Mucosa of rectum (tissue), 2 donors: ENCODE data around the gene LDLRAD3.

Experiments
- H3K27ac ChIP-seq, 2 donors: one replicate each; pipeline ENCODE4 v1.7.0; 2013; ENCODE audit warnings: inconsistent platforms in 2 of 2, low read depth in 2 of 2, low read length in 2 of 2
- H3K27me3 ChIP-seq, 2 donors: one replicate each; pipeline ENCODE4 v1.7.0; 2013; ENCODE audit warnings: low read length in 2 of 2; ENCODE audit not compliant: control insufficient read depth in 2 of 2, insufficient read depth in 2 of 2
- H3K36me3 ChIP-seq, 2 donors: one replicate each; pipeline ENCODE4 v1.7.0; 2013; ENCODE audit warnings: low read length in 2 of 2; ENCODE audit not compliant: control insufficient read depth in 2 of 2, insufficient read depth in 2 of 2
- H3K4me1 ChIP-seq, 2 donors: one replicate each; pipeline ENCODE4 v1.7.0; 2013; ENCODE audit warnings: low read length in 2 of 2, mild to moderate bottlenecking in 1 of 2; ENCODE audit not compliant: control insufficient read depth in 2 of 2, insufficient read depth in 2 of 2
- H3K4me3 ChIP-seq, 2 donors: one replicate each; pipeline ENCODE4 v1.7.0; 2013; ENCODE audit warnings: low read length in 2 of 2
- H3K9ac ChIP-seq, 2 donors: one replicate each; pipeline ENCODE4 v1.7.0; 2013; ENCODE audit warnings: low read length in 2 of 2, low read depth in 1 of 2, mild to moderate bottlenecking in 1 of 2
- H3K9me3 ChIP-seq, 2 donors: one replicate each; pipeline ENCODE4 v1.7.0; 2013; ENCODE audit warnings: low read length in 2 of 2; ENCODE audit not compliant: control insufficient read depth in 2 of 2
- donor health status: healthy.
- donor health status: Normal muscosa, but diverticular disease.

The LDLRAD3 gene

GRCh38 chr11:36211761-36212430, 268.0 kb downstream of the LDLRAD3 start:
- H3K27me3 ChIP-seq, result no peaks in the 10 kb centered on the region
- no peak overlapping the region for H3K4me3 ChIP-seq
- no peaks in the 10 kb centered on the region for H3K9me3 ChIP-seq
- no peaks in the 10 kb centered on the region for H3K4me1 ChIP-seq
- H3K36me3 ChIP-seq, result no peaks in the 10 kb centered on the region
- H3K9ac ChIP-seq, result no peak overlapping the region
- H3K27ac ChIP-seq, result no peak overlapping the region

GRCh38 chr11:36212564-36213392, 268.9 kb downstream of the LDLRAD3 start:
- no peak overlapping the region for H3K27ac ChIP-seq
- H3K9me3 ChIP-seq, result no peaks in the 10 kb centered on the region
- no peaks in the 10 kb centered on the region for H3K36me3 ChIP-seq
- no peak overlapping the region for H3K4me3 ChIP-seq
- H3K9ac ChIP-seq, result no peak overlapping the region
- H3K27me3 ChIP-seq, result no peaks in the 10 kb centered on the region
- H3K4me1 ChIP-seq, result no peaks in the 10 kb centered on the region

- Histone ChIP-seq H3K4me1 (no peaks in the 10 kb centered on the region), H3K9me3 (no peaks in the 10 kb centered on the region), H3K9ac (no peak overlapping the region), H3K36me3 (no peaks in the 10 kb centered on the region), H3K4me3 (no peak overlapping the region), H3K27ac (no peak overlapping the region), H3K27me3 (no peaks in the 10 kb centered on the region)
Observed at GRCh38 chr11:36213393-36213840, 269.6 kb downstream of the LDLRAD3 start.

GRCh38 chr11:36214480-36214879, 270.6 kb downstream of the LDLRAD3 start:
- Histone ChIP-seq H3K9ac (no peak overlapping the region), H3K4me1 (no peaks in the 10 kb centered on the region), H3K27ac (no peak overlapping the region), H3K9me3 (no peaks in the 10 kb centered on the region), H3K27me3 (no peaks in the 10 kb centered on the region), H3K4me3 (no peak overlapping the region), H3K36me3 (no peaks in the 10 kb centered on the region)

GRCh38 chr11:36214976-36215692, 271.3 kb downstream of the LDLRAD3 start:
- Histone ChIP-seq H3K36me3 (no peaks in the 10 kb centered on the region), H3K27me3 (no peaks in the 10 kb centered on the region), H3K9me3 (no peaks in the 10 kb centered on the region), H3K4me1 (no peaks in the 10 kb centered on the region), H3K4me3 (no peak overlapping the region), H3K9ac (no peak overlapping the region), H3K27ac (no peak overlapping the region)

GRCh38 chr11:36215693-36216060, 271.8 kb downstream of the LDLRAD3 start:
- Histone ChIP-seq H3K9ac (no peak overlapping the region), H3K4me3 (no peak overlapping the region), H3K9me3 (no peaks in the 10 kb centered on the region), H3K36me3 (no peaks in the 10 kb centered on the region), H3K27ac (no peak overlapping the region), H3K27me3 (no peaks in the 10 kb centered on the region), H3K4me1 (no peaks in the 10 kb centered on the region)

GRCh38 chr11:36216061-36216615, 272.3 kb downstream of the LDLRAD3 start:
- no peak overlapping the region for H3K9ac ChIP-seq
- H3K4me1 ChIP-seq, result no peaks in the 10 kb centered on the region
- H3K36me3 ChIP-seq, result no peaks in the 10 kb centered on the region
- no peaks in the 10 kb centered on the region for H3K27me3 ChIP-seq
- no peak overlapping the region for H3K27ac ChIP-seq
- H3K9me3 ChIP-seq, result no peaks in the 10 kb centered on the region
- no peak overlapping the region for H3K4me3 ChIP-seq

- H3K27ac ChIP-seq, result no peak overlapping the region
- H3K4me3 ChIP-seq, result no peak overlapping the region
- no peaks in the 10 kb centered on the region for H3K4me1 ChIP-seq
- H3K27me3 ChIP-seq, result no peaks in the 10 kb centered on the region
- H3K9ac ChIP-seq, result no peak overlapping the region
- no peaks in the 10 kb centered on the region for H3K9me3 ChIP-seq
- no peaks in the 10 kb centered on the region for H3K36me3 ChIP-seq
Observed at GRCh38 chr11:36218283-36218921, 274.5 kb downstream of the LDLRAD3 start.

GRCh38 chr11:36219996-36220395, 276.1 kb downstream of the LDLRAD3 start:
- no peak overlapping the region for H3K27ac ChIP-seq
- H3K4me3 ChIP-seq, result no peak overlapping the region
- H3K9ac ChIP-seq, result no peak overlapping the region
- H3K9me3 ChIP-seq, result no peaks in the 10 kb centered on the region
- no peaks in the 10 kb centered on the region for H3K4me1 ChIP-seq
- no peaks in the 10 kb centered on the region for H3K27me3 ChIP-seq
- no peaks in the 10 kb centered on the region for H3K36me3 ChIP-seq
